ENCODE results near the gene RPAP3.

Gene RPAP3

GRCh38 chr12:47729233-47729632 lies 23.4 kb upstream of the RPAP3 start:
- Histone ChIP-seq H3K9me3 (ENCODE audit: control insufficient read depth, insufficient read depth, low read length) (no peaks in the 10 kb centered on the region), H3K9ac (ENCODE audit: low read depth, low read length) (no peak overlapping the region), H3K4me1 (ENCODE audit: control insufficient read depth, insufficient read depth, low read length) (peaks cover under 1% of the 10 kb centered on the region), H3K36me3 (ENCODE audit: control insufficient read depth, insufficient read depth, low read length) (no peaks in the 10 kb centered on the region), H3K27me3 (ENCODE audit: control insufficient read depth, insufficient read depth, low read length) (no peaks in the 10 kb centered on the region), H3K4me3 (ENCODE audit: low read depth, low read length) (no peak overlapping the region)

- no peak overlapping the region for H3K9ac ChIP-seq (ENCODE audit: low read depth, low read length)
- no peak overlapping the region for H3K4me3 ChIP-seq (ENCODE audit: low read depth, low read length)
- H3K9me3 ChIP-seq (ENCODE audit: control insufficient read depth, insufficient read depth, low read length): no peaks in the 10 kb centered on the region
- no peaks in the 10 kb centered on the region for H3K4me1 ChIP-seq (ENCODE audit: control insufficient read depth, insufficient read depth, low read length)
- H3K27me3 ChIP-seq (ENCODE audit: control insufficient read depth, insufficient read depth, low read length): no peaks in the 10 kb centered on the region
- no peaks in the 10 kb centered on the region for H3K36me3 ChIP-seq (ENCODE audit: control insufficient read depth, insufficient read depth, low read length)
These were observed 20.1 kb upstream of the RPAP3 start for GRCh38 chr12:47725893-47726292.

GRCh38 chr12:47725091-47725772 lies 19.4 kb upstream of the RPAP3 start, which contains the start of gene ENDOU:
TSS of gene ENDOU (minus strand) at chr12:47725490. CDS start at chr12:47725413, 77 bp downstream.
- Histone ChIP-seq H3K9me3 (ENCODE audit: control insufficient read depth, insufficient read depth, low read length) (no peaks in the 10 kb centered on the region), H3K27me3 (ENCODE audit: control insufficient read depth, insufficient read depth, low read length) (no peaks in the 10 kb centered on the region), H3K9ac (ENCODE audit: low read depth, low read length) (no peak within 1 kb of the TSS), H3K36me3 (ENCODE audit: control insufficient read depth, insufficient read depth, low read length) (no peaks in the 10 kb centered on the region), H3K4me3 (ENCODE audit: low read depth, low read length) (no peak within 1 kb of the TSS), H3K4me1 (ENCODE audit: control insufficient read depth, insufficient read depth, low read length) (no peaks in the 10 kb centered on the region)

GRCh38 chr12:47722941-47723631 lies 17.3 kb upstream of the RPAP3 start:
- peaks cover 3% of the 10 kb centered on the region for H3K4me1 ChIP-seq (ENCODE audit: control insufficient read depth, insufficient read depth, low read length)
- no peak overlapping the region for H3K4me3 ChIP-seq (ENCODE audit: low read depth, low read length)
- no peaks in the 10 kb centered on the region for H3K27me3 ChIP-seq (ENCODE audit: control insufficient read depth, insufficient read depth, low read length)
- no peaks in the 10 kb centered on the region for H3K36me3 ChIP-seq (ENCODE audit: control insufficient read depth, insufficient read depth, low read length)
- H3K9me3 ChIP-seq (ENCODE audit: control insufficient read depth, insufficient read depth, low read length): no peaks in the 10 kb centered on the region
- no peak overlapping the region for H3K9ac ChIP-seq (ENCODE audit: low read depth, low read length)

- Histone ChIP-seq H3K9me3 (ENCODE audit: control insufficient read depth, insufficient read depth, low read length) (no peaks in the 10 kb centered on the region), H3K36me3 (ENCODE audit: control insufficient read depth, insufficient read depth, low read length) (no peaks in the 10 kb centered on the region), H3K27me3 (ENCODE audit: control insufficient read depth, insufficient read depth, low read length) (peaks cover under 1% of the 10 kb centered on the region), H3K9ac (ENCODE audit: low read depth, low read length) (no peak overlapping the region), H3K4me3 (ENCODE audit: low read depth, low read length) (no peak overlapping the region), H3K4me1 (ENCODE audit: control insufficient read depth, insufficient read depth, low read length) (peaks cover 7% of the 10 kb centered on the region)
These were observed 16.5 kb upstream of the RPAP3 start for GRCh38 chr12:47722136-47722834.

- Histone ChIP-seq H3K4me1 (ENCODE audit: control insufficient read depth, insufficient read depth, low read length) (peaks cover 8% of the 10 kb centered on the region), H3K9ac (ENCODE audit: low read depth, low read length) (no peak overlapping the region), H3K9me3 (ENCODE audit: control insufficient read depth, insufficient read depth, low read length) (no peaks in the 10 kb centered on the region), H3K4me3 (ENCODE audit: low read depth, low read length) (no peak overlapping the region), H3K36me3 (ENCODE audit: control insufficient read depth, insufficient read depth, low read length) (no peaks in the 10 kb centered on the region), H3K27me3 (ENCODE audit: control insufficient read depth, insufficient read depth, low read length) (peaks cover 7% of the 10 kb centered on the region)
These were observed 15.7 kb upstream of the RPAP3 start for GRCh38 chr12:47721431-47721973.

- no peak overlapping the region for H3K4me3 ChIP-seq (ENCODE audit: low read depth, low read length)
- H3K9ac ChIP-seq (ENCODE audit: low read depth, low read length): no peak overlapping the region
- no peaks in the 10 kb centered on the region for H3K9me3 ChIP-seq (ENCODE audit: control insufficient read depth, insufficient read depth, low read length)
- peaks cover 8% of the 10 kb centered on the region for H3K27me3 ChIP-seq (ENCODE audit: control insufficient read depth, insufficient read depth, low read length)
- peaks cover 8% of the 10 kb centered on the region for H3K4me1 ChIP-seq (ENCODE audit: control insufficient read depth, insufficient read depth, low read length)
- H3K36me3 ChIP-seq (ENCODE audit: control insufficient read depth, insufficient read depth, low read length): no peaks in the 10 kb centered on the region
These were observed 12.7 kb upstream of the RPAP3 start for GRCh38 chr12:47718531-47718930.

- no peaks in the 10 kb centered on the region for H3K9me3 ChIP-seq (ENCODE audit: control insufficient read depth, insufficient read depth, low read length)
- H3K9ac ChIP-seq (ENCODE audit: low read depth, low read length): no peak overlapping the region
- peaks cover 8% of the 10 kb centered on the region for H3K4me1 ChIP-seq (ENCODE audit: control insufficient read depth, insufficient read depth, low read length)
- H3K27me3 ChIP-seq (ENCODE audit: control insufficient read depth, insufficient read depth, low read length): peaks cover 8% of the 10 kb centered on the region
- no peaks in the 10 kb centered on the region for H3K36me3 ChIP-seq (ENCODE audit: control insufficient read depth, insufficient read depth, low read length)
- H3K4me3 ChIP-seq (ENCODE audit: low read depth, low read length): no peak overlapping the region
These were observed 11.8 kb upstream of the RPAP3 start for GRCh38 chr12:47717443-47718193.

GRCh38 chr12:47717046-47717442 lies 11.2 kb upstream of the RPAP3 start:
- H3K4me1 ChIP-seq (ENCODE audit: control insufficient read depth, insufficient read depth, low read length): peaks cover 8% of the 10 kb centered on the region
- no peak overlapping the region for H3K4me3 ChIP-seq (ENCODE audit: low read depth, low read length)
- no peaks in the 10 kb centered on the region for H3K9me3 ChIP-seq (ENCODE audit: control insufficient read depth, insufficient read depth, low read length)
- H3K27me3 ChIP-seq (ENCODE audit: control insufficient read depth, insufficient read depth, low read length): peaks cover 8% of the 10 kb centered on the region
- no peak overlapping the region for H3K9ac ChIP-seq (ENCODE audit: low read depth, low read length)
- no peaks in the 10 kb centered on the region for H3K36me3 ChIP-seq (ENCODE audit: control insufficient read depth, insufficient read depth, low read length)

GRCh38 chr12:47715877-47716548 lies 10.2 kb upstream of the RPAP3 start:
- H3K9ac ChIP-seq (ENCODE audit: low read depth, low read length): no peak overlapping the region
- H3K9me3 ChIP-seq (ENCODE audit: control insufficient read depth, insufficient read depth, low read length): no peaks in the 10 kb centered on the region
- no peaks in the 10 kb centered on the region for H3K36me3 ChIP-seq (ENCODE audit: control insufficient read depth, insufficient read depth, low read length)
- H3K4me3 ChIP-seq (ENCODE audit: low read depth, low read length): no peak overlapping the region
- peaks cover 8% of the 10 kb centered on the region for H3K4me1 ChIP-seq (ENCODE audit: control insufficient read depth, insufficient read depth, low read length)
- peaks cover 8% of the 10 kb centered on the region for H3K27me3 ChIP-seq (ENCODE audit: control insufficient read depth, insufficient read depth, low read length)

GRCh38 chr12:47715393-47715876 lies 9.6 kb upstream of the RPAP3 start:
- Histone ChIP-seq H3K36me3 (ENCODE audit: control insufficient read depth, insufficient read depth, low read length) (no peaks in the 10 kb centered on the region), H3K27me3 (ENCODE audit: control insufficient read depth, insufficient read depth, low read length) (peaks cover 8% of the 10 kb centered on the region), H3K9me3 (ENCODE audit: control insufficient read depth, insufficient read depth, low read length) (no peaks in the 10 kb centered on the region), H3K4me1 (ENCODE audit: control insufficient read depth, insufficient read depth, low read length) (peaks cover 8% of the 10 kb centered on the region), H3K4me3 (ENCODE audit: low read depth, low read length) (no peak overlapping the region), H3K9ac (ENCODE audit: low read depth, low read length) (no peak overlapping the region)
